NT2/D1 (cell line): ENCODE results near the gene DLL3.

Source experiments
- SUZ12 ChIP-seq: IDR thresholded peaks from 2 replicates; pipeline ENCODE4 v1.6.1; 2011; ENCODE audit not compliant: insufficient read length, insufficient read depth; ENCODE audit errors: extremely low read depth
- YY1 ChIP-seq: IDR thresholded peaks from 2 replicates; pipeline ENCODE4 v1.6.1; 2011; ENCODE audit not compliant: insufficient read length, insufficient read depth
- ZNF274 ChIP-seq: IDR thresholded peaks from 2 replicates; pipeline ENCODE4 v1.6.1; 2011; ENCODE audit warnings: mild to moderate bottlenecking, low read depth, low read length

GRCh38 chr19:39496063-39496462, 2.7 kb upstream of the DLL3 start:
- TF ChIP-seq YY1, result no peak
- no peak for TF ChIP-seq SUZ12
- TF ChIP-seq ZNF274, result no peak
